Thyroid gland (tissue), 4 donors: Measurements from ENCODE around the gene IFRD1. TPM values are rescaled to one million over a fixed set of nuclear protein-coding genes. Genes with fewer than 3 reads are reported as not detected.

Source experiments
- DNase-seq, 2 donors: peaks; one replicate each; pipeline ENCODE4 v3.0.0-alpha.2; 2019
- H3K27ac ChIP-seq, 3 donors: fragments of 200-600 bp; sonication (generic); 1 replicate in 2 of 3; 2 replicates in 1 of 3; pipeline ENCODE4 v1.5.1; 2016 to 2019; ENCODE audit warnings: mild to moderate bottlenecking in 1 of 3, moderate library complexity in 1 of 3
- H3K27me3 ChIP-seq: fragments of 200-600 bp; sonication (generic); one replicate; pipeline ENCODE4 v1.5.1; 2019
- H3K36me3 ChIP-seq, 2 donors: fragments of 200-600 bp; sonication (generic); one replicate each; pipeline ENCODE4 v1.5.1; 2016 to 2019
- H3K4me1 ChIP-seq, 2 donors: fragments of 200-600 bp; sonication (generic); one replicate each; pipeline ENCODE4 v1.5.1; 2017 to 2019
- H3K4me3 ChIP-seq, 3 donors: fragments of 200-600 bp; sonication (generic); replicated peaks in 1 of 3; 1 replicate in 2 of 3; 2 replicates in 1 of 3; pipeline ENCODE4 v1.5.1; 2016; ENCODE audit warnings: mild to moderate bottlenecking in 1 of 3
- H3K9me3 ChIP-seq: fragments of 200-600 bp; sonication (generic); one replicate; pipeline ENCODE4 v1.5.1; 2017
- CTCF ChIP-seq, 6 experiments: fragments of 200-600 bp in 3 of 6; fragments of 450-650 bp in 3 of 6; sonication (generic) in 3 of 6; IDR thresholded peaks; one replicate each; pipeline ENCODE4 v1.5.1; 2016 to 2019; ENCODE audit warnings: antibody characterized with exemption in 6 of 6, mild to moderate bottlenecking in 2 of 6, inconsistent platforms in 1 of 6, moderate library complexity in 1 of 6
- POLR2A ChIP-seq, 2 donors: fragments of 450-650 bp; IDR thresholded peaks; one replicate each; pipeline ENCODE4 v1.6.1; 2017; ENCODE audit warnings: antibody characterized with exemption in 2 of 2, mild to moderate bottlenecking in 2 of 2, moderate library complexity in 1 of 2
- WGBS, 2 donors: methylation state at CpG; one replicate each; pipeline ENCODE4 v1.1.5; 2017; 5-methylcytosine and 5-hydroxymethylcytosine counted together
- intact Hi-C: fragments of 100-400 bp; cut with DNase I; formaldehyde crosslinking; loops from one replicate; pipeline ENCODE4 v1.15.1; 2023
- total RNA-seq, 4 donors: library from RNA; depleted of rRNA; stranded (reverse); fragments of >200 nt; gene quantifications; one replicate each; pipeline ENCODE4 v1.2.3, GENCODE V29; 2016

IFRD1 gene
- 10 to 100 TPM; 34.5 to 84.8 (median 57.1) TPM for total RNA-seq

GRCh38 chr7:112449902-112450806 is at the start of gene IFRD1:
IFRD1 (plus strand) TSS chr7:112450460; CDS start chr7:112450689, 229 bp downstream.
- TF ChIP-seq CTCF (IDR thresholded peaks at IDR 0.05) (no peak), POLR2A (IDR thresholded peaks at IDR 0.05) (peak; percentile 94 to 96)
- intact Hi-C loops: loop anchor here (10.0 kb wide), 1 partner anchor 245 kb away; the partner anchor contains the start of genes DOCK4 and ZNF277
- WGBS, 2 donors: 0 to 1% methylated on average over 23 to 39 of the region's 73 CpGs

GRCh38 chr7:112404321-112404720 is 45.9 kb upstream of the IFRD1 start:
- no peak for TF ChIP-seq CTCF (IDR thresholded peaks at IDR 0.05)
- TF ChIP-seq POLR2A (IDR thresholded peaks at IDR 0.05): no peak
- Histone ChIP-seq H3K4me1 (no peaks in the 10 kb centered on the region), H3K4me3 (no peak overlapping the region), H3K9me3 (no peaks in the 10 kb centered on the region), H3K36me3 (no peaks in the 10 kb centered on the region), H3K27ac (no peak overlapping the region), H3K27me3 (no peaks in the 10 kb centered on the region)
- no peak for DNase-seq
- intact Hi-C loops: no loop called here

More at GRCh38 chr7:112449902-112450806, at the start of gene IFRD1:
- H3K27me3 ChIP-seq: no peaks in the 10 kb centered on the region
- H3K4me1 ChIP-seq: peaks cover 20 to 28% of the 10 kb centered on the region in 2 donors
- no peaks in the 10 kb centered on the region for H3K9me3 ChIP-seq
- peak within 1 kb of the TSS; percentile 98 to 100 (median 100) for H3K27ac ChIP-seq
- H3K4me3 ChIP-seq: peak within 1 kb of the TSS; percentile 94 to 99 (median 99)
- H3K36me3 ChIP-seq: no peaks in the 10 kb centered on the region
- DNase-seq: peak; percentile 99 to 100

- no peaks in the 10 kb centered on the region for H3K9me3 ChIP-seq
- TF ChIP-seq CTCF (IDR thresholded peaks at IDR 0.05) (no peak), POLR2A (IDR thresholded peaks at IDR 0.05) (no peak)
- intact Hi-C loops: no loop called here
- H3K4me1 ChIP-seq: no peaks in the 10 kb centered on the region
- no peaks in the 10 kb centered on the region for H3K27me3 ChIP-seq
- H3K4me3 ChIP-seq: no peak overlapping the region
- no peak overlapping the region for H3K27ac ChIP-seq
- 89 to 94% methylated on average over 1 of the region's 1 CpG for WGBS, 2 donors
- DNase-seq: no peak
- H3K36me3 ChIP-seq: no peaks in the 10 kb centered on the region
Measured at GRCh38 chr7:112405286-112405685, 45.0 kb upstream of the IFRD1 start.

GRCh38 chr7:112407261-112407660 is 43.0 kb upstream of the IFRD1 start:
- Histone ChIP-seq H3K9me3 (no peaks in the 10 kb centered on the region), H3K27ac (no peak overlapping the region), H3K4me3 (no peak overlapping the region), H3K36me3 (no peaks in the 10 kb centered on the region), H3K27me3 (no peaks in the 10 kb centered on the region), H3K4me1 (no peaks in the 10 kb centered on the region)
- DNase-seq: no peak
- TF ChIP-seq POLR2A (IDR thresholded peaks at IDR 0.05): no peak
- TF ChIP-seq CTCF (IDR thresholded peaks at IDR 0.05): no peak
- WGBS, 2 donors: 100% methylated on average over 1 of the region's 1 CpG
- intact Hi-C loops: no loop called here

GRCh38 chr7:112410092-112410491 is 40.2 kb upstream of the IFRD1 start:
- no peak overlapping the region for H3K27ac ChIP-seq
- DNase-seq: no peak
- no peaks in the 10 kb centered on the region for H3K36me3 ChIP-seq
- TF ChIP-seq POLR2A (IDR thresholded peaks at IDR 0.05) (no peak), CTCF (IDR thresholded peaks at IDR 0.05) (no peak)
- H3K27me3 ChIP-seq: no peaks in the 10 kb centered on the region
- intact Hi-C loops: loop anchor here (10.0 kb wide), 1 partner anchor 645 kb away; no protein-coding TSS in a partner anchor
- no peaks in the 10 kb centered on the region for H3K9me3 ChIP-seq
- H3K4me3 ChIP-seq: no peak overlapping the region
- no peaks in the 10 kb centered on the region for H3K4me1 ChIP-seq
- WGBS, 2 donors: 92 to 96% methylated on average over 1 of the region's 1 CpG
